GM21360 (cell line): ENCODE data around the gene HHATL.

ENCODE experiments used
- ATAC-seq: cut with Tn5 transposase; IDR thresholded peaks from one replicate; pipeline ENCODE4 v1.9.1; 2021; ENCODE audit warnings: mild to moderate bottlenecking, moderate library complexity; ENCODE audit not compliant: unreplicated experiment

Gene HHATL, protein sequence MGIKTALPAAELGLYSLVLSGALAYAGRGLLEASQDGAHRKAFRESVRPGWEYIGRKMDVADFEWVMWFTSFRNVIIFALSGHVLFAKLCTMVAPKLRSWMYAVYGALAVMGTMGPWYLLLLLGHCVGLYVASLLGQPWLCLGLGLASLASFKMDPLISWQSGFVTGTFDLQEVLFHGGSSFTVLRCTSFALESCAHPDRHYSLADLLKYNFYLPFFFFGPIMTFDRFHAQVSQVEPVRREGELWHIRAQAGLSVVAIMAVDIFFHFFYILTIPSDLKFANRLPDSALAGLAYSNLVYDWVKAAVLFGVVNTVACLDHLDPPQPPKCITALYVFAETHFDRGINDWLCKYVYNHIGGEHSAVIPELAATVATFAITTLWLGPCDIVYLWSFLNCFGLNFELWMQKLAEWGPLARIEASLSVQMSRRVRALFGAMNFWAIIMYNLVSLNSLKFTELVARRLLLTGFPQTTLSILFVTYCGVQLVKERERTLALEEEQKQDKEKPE

DNA sequence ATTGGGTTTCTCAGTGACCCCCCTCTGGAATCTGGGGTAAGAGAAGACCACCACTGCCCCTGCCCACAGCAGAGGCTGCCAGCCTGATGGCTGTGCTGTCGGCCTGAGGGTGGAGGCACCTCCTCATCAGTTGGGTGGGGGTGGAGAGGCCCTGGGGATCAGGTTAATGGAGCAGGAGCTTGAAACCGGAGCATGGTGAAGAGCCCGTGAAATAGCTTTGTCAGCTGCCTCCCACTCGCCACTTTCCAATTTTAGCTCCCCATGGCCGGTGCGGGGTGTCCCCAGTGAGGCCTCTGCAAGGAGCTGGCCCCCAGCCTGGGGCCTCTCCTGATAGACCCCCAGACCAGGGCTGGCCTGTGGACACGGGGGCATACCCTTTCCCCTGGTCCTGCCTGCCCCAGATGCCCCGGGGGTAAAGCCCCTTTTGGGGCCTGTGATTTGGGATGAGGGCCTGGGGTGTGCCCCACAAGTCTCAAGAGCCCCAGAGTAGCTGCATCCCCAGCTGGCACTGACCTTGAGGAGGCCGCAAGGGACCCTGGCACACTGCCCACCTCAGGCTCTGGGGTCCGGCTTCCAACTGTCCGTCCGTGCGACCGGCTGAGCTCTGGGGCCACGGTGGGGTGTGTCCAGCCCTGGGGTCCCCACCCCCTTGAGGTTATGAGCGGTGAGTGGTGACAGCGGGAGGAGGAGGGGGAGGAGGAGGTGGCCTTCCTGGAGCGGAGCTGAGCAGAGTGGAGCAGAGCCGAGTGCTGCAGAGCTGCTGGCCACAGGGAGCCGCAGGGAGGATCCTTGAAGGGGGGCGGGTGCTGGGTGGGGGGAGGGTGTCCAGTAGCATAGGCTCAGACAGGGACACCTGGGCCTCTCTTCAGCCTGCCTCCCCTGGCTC, at the start of gene HHATL:
Gene HHATL, minus strand, starts transcription at position 733 of the 886 bp plus-strand sequence. CDS start 1,972 bp downstream, outside the sequence.
- no peak for ATAC-seq

DNA sequence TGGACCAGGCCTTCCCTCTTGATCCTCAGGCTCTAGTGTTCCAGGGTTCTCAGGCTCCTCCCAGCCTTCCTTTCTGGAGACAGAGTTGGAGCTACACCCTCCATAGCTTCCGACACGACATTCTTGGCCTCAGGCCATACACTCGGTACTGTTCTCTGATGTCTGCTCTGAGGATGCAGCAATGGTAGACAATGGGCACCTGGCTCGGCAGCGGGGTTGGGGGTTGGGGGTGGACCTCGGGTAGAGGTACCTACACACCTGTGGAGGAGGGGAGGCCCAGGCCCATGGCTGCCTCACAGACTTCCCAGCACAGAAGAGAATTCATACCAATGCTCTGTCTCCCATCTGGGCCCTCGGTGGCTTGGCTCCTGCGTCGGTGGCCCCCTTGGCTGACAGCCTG, 49.0 kb upstream of the HHATL start:
- no peak for ATAC-seq

DNA sequence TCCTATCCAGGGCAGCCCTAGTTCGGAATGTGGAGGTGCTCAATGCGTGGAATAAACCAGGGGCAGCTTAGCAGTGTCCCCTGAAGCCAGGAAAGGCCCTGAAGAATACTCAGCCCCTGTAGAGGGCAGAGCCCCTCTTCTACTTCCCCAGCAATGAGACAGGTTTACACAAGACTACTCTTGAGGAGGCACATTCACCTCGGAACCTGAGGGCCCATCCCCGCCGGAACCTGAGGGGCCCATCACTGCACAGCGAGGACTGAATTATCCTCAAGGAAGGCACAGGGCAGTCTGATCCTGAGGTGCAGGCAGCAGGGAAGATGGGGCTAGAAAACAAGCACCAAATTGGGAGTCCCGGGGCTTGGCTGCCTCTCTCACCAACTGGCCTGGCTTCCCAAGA, 48.2 kb upstream of the HHATL start:
- ATAC-seq = no peak

DNA sequence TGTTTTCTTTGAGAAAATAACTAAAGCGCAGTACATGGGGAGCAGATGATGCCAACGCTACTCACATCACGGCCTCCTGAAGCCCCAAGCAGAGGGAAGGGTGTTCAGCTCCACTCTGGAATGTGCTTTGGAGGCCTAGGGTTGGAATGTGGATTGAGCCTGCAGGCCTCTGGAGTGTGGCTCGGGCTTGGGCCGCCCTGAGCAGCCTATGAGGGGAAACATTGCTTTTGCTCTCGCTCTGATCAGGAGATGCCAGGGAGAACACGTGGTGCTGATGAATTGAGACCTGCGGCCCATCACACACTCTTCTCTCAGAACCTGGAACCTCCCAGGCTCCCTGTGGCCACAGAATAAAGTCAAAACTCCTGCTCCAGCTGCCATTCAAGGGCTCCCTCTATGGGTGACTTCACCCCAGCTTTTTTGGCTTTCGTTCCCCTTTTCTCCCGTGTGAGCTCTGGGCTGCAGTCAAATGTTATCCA, 47.2 kb upstream of the HHATL start:
- no peak for ATAC-seq

DNA sequence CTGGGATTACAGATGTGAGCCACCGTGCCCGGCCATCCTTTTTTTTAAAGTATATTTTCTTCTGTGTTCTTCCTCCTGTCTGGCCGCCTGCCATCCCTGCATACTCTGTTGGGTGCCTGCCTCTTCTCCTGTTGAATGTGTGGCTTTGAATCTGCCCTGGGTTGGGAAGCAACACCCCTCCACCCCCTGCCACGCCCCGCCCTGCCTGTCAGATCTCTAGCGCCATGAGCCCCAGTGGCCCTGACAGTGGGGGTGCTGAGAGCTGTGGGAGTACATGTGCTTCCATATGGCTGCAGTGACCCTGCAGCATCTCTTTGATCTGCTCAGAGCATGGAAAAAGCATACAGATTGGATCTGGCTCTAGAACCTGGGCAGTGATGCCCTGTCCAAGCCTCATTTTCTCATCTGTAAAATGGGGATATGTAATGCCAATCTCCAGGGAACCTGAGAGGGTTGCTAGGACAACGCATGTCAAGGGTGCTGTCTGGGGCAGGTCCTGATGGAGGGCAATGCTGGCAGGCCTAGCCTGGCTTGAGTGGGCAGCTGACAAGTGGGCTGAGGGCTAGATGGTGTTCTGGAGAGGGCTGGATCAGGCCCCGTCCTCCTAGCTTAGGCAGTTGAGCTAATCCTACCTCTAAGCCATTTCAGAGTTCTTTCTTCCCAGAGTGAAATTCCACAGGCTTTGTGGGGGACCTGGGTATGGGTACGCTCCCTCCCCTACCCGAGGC, 46.6 kb upstream of the HHATL start:
- ATAC-seq = no peak

DNA sequence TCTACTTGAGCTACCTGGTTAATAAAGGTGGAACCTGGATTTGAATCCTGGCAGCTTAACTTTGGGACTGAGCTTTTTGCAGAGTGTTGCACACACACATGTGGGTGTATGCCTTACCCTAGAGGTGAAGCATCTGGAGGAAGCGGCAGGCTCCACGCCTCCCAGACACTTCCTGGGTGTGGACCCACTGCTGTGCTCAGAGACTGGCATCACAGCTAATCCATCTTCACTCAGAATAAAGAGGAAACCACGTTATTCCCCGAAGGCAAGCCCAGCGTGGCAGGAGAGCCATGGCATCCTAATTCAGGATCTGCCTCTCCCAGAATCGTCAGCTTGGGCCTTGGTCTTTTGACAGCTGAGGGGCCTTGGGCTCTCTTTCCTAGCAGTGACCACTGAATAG, 45.0 kb upstream of the HHATL start:
- ATAC-seq = no peak

DNA sequence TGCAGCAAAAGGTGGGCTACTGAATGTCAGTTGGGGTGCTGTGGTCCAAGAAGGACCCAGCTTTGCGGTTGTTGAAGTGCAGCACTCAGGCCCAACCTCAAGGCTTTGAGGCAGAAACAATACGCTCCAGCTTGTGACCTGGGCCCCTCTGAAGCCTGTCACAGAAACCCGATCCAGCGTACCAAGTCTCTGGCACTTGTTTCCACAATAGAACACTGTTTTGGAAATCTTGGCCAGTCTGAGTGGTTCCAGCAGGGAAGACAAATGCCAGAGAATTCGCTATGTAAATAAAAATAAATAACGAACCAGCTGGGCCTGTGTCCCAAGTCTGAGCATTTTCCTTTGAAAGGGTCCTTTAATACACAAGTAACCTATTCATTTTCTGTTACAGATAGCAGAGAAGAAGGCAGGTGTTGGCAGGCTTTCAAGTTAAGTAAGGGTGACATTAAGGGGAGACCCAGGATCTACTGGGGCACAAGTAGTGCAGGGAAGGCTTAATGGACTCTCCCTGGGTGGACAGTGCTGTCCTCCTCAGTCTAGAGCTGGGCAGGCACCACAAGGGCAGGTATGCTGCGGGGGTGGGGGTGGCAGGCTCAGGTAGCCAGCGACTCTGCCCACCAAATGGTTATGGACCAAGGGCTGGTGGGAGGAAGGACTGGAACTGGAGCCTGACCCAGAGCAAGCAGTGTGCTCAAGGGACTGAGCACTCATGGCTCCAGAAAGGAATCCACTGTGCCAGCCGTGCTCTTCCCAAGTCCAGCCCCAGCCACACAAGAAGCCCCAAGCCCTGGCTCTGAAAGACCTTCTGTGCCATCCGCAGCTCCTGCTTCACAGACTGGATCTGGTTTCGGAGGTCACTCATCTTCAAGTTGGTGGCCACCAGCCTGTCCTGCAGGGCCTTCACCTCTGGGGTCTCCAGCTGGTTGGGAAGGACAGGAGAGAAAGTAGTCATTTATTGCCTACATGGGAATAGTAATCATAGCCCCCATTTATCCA, 44.2 kb upstream of the HHATL start:
- no peak for ATAC-seq

DNA sequence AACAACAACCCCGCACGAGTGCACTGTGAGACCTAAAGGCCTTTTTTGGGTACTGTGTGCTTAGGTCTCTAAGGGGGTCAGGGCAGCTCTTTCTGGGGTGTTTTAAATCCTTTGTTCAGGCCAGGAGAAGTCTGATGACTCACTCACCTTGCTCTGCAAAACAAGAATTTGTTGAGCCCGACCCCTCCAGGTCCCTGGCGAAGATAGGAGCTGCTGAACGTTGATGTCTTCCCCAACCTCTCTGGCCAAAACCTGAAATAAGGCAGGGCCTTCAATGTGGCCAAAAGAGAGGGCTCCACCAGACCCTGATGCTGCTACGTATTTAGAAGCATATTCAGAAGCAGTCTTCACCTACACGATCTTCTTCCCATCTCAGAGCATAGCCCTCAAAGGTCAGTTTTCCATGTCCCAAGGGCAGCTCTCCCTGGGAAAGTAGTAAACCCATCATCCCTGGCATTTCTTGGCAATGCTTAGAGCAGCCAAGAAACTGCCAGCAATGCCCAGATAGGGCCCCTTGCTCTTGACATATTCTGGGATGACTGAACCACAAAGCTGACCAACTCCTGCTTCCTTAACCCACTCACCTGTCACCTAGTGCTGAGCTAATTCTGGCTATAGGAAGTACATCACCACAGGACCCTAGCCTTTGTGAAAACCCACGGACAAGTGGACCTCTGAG, 43.3 kb upstream of the HHATL start:
- ATAC-seq = no peak

DNA sequence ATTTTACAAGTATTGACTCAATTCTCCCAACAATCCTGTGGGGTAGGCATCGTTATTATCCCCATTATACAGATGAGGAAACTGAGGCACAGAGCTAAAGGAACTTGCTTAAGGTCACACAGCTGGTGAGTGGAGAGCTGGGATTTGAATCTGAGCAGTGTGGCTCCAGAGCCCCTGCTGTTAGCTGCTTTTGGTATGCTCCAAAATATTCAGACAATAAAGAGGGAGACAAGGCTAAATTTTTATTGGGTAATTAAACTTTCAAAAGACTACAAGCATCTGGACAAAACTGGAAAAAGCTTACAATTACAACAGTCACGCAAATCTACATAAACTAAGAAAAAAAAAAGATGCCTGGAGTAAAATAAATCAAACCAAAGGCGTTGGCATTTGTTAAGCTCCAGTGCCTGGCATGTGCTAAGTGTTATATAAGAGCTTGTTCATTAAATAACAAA, 42.7 kb upstream of the HHATL start:
- no peak for ATAC-seq

DNA sequence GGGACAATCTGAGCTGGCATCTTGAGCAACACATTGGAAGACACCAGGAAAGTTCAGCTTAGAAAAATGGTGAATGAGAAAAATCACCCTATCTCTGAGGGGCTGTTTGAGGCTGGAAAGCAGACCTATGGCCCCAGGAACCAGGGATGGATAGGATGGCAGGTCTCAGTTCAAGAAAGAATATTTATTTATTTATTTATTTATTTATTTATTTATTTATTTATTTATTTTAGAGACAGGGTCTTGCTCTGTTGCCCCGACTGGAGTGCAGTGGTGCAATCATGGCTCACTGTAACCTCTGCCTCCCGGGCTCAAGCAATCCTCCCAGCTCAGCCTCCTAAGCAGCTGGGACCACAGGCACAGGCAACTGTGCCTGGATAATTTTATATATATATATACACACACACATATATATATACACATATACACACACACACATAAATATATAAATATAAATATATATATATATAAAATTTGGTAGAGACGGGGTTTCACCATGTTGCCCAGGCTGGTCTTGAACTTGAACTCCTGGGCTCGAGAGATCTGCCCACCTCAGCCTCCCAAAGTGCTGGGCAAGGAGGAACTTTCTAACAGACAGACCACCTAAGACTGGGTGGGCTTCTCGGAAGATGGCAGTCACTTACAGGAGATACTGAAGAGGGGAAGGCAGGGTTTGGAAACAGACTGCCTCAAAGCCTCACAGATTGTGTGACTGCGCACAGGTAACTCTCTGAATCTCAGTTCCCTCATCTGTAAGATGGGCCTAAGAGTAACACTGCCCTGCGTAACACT, 40.8 kb upstream of the HHATL start:
- ATAC-seq = no peak

DNA sequence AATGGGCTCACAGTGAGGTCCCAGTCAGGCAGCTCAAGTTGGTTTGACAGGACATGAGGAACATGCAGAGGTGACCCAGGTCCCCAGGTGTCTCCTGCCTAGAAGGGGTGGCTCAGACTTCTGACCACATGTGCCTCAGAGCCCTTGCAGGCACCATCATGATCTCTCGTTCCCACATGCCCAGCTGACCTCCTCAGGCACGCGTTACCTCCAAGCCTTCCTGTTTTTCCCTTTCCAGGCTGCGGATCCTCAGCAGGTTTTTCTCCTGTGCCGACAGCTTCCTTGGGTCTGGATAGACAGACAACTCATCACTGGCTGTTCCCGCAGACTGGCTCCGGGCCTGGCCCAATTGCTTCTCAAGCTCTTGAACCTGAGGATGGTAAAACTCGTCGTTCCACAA, 40.1 kb upstream of the HHATL start:
- ATAC-seq = no peak

DNA sequence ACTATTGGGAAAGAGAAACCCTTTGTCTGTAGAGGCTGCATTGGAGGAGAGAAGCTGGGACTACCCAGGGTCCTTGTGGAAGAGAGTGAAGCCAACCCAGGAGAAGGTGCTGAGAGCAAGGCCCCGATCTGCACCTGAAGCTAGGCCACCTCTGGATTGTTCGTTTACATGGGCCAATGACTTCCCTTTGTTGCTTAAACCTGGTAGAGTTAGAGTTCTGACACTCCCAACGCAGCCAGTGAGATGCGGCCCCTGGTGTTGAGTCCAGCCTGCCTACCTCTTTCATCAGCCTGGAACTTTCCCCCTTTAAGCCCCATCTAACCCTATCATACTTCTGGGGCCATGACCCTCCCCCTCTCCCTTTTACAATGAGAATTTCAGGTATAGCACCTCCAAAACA, 39.7 kb upstream of the HHATL start:
- ATAC-seq = no peak

DNA sequence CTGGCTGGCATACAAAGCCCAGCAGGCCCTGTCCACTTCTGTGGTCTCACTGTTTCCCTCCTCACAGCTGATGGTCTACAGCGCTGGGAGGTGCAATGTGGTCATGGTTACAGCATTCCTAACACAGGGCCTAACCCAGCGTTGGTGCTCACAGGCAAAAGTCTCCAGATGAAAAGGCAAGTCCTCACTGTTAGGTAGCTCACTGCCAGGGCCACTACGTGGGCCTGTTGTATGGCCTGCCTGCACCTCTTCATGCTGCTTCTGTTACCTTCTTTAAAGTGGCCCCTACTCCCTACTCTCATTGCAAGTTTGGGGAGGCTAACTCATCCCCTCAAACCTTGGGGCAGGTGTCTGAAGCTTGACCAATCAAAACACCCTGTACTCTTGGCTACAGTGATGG, 39.2 kb upstream of the HHATL start:
- no peak for ATAC-seq

DNA sequence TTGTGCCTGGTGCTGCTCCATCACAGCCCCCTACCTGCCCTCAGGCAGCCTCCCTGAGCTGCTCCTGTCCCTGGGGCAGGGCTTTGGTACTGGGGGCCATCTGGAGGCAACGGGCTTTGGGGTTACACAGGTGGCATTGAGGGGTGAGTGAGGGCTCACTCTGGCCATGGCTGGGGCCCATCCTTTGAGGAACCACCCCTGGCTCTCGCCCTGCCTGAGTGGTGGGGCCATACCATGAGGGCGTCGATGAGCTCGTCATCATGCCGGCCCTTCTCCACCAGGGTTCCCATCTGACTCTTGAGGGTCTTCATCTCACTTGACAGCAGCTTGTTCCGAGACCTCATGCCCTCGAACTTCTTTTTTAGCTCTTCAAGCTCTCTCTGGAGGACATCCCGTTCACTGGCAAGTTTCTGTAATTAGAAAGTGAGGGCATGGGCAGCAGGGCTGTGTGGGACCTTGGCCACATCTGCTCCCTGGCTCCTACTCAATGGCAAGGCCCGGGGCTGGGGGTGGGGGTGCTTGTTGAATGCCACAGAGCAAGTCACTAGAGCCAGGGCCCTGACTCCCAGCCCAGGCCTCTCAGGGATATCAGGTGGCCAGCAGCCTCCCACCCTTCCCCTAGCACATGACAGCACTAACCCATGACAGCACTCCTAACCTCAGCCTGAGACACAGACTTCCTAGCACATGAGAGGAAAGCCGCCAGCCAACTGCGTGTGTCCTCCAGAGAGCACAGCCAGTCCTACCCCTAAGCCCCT, 37.0 kb upstream of the HHATL start:
- ATAC-seq = no peak

DNA sequence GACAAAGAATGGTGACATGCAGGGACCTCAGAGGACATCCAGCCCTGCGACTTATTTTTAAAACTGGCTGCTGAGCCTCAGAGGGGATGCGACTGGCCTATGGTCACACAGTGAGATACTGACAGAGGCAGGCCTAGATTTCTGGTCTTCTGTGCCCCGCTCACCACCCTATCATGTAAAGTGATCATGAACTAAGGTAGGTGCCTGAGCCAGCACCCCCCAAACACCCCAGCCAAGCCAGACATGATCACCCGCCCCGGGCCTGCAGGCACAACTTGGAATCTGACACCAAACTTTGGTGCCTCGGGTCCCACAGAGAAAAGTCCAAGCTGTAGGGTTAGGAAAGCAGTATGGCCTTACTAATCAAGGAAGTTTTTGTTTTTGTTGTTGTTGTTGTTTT, 33.9 kb upstream of the HHATL start:
- no peak for ATAC-seq

DNA sequence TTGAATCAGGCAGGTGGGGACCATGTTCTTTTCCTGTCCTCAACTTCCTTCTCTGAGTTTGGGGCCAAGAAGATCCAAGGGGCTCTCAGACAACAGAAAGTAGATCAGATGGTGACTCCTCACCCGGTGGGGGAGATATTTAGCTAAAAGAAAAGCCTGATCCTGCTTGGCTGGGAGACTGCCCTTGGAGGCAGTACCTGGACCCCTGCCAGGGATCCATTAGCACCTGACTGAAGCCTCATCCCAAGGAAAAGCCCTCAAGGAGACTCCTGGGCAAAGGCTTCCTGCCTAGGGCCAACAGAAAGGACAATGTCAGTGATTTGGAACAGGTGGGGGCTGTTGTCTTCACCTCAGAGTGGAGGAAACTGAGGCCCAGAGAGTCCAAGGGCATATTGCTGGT, 33.5 kb upstream of the HHATL start:
- no peak for ATAC-seq

DNA sequence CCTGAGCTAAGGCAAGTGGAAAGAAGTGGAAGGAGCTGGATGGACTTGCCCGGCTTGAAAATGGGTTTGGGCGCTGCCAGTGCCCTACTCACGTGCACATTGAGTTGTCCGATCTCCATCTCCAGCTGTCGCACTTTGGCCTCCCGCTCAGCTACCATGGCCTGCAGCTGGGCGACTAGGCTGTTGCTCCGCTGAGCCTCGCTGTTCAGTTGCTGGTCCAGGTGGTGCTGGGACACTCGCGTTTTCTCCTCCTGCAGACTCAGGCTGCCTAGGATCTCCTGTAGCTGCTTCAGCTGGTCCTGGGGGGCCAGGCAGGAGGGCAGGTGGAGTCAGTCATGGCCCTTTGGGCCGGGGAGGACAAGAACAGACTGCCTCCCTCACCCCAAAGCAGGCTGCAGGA, 33.0 kb upstream of the HHATL start:
- no peak for ATAC-seq

DNA sequence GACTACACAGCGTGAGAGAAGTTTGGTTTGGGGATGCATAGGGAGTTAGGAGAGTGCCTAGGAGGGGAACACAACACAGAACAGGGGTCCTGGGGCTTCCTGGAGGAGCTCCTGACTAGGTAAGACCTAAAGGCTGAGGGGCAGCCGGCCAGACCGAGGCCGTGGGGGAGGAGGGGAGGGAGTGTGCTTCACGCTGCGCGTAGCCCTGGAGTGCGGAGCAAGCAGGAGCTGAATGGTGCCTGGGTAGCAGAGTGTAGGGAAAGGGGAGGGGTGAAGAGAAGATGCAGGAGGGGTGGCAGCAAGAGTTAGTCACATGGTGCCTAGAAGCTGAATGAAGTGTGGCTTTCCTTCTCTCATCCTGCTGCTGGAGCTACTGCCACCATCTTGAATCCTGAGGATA, 32.4 kb upstream of the HHATL start:
- no peak for ATAC-seq
